H1 (cell line): ENCODE measurements around the gene PHLPP1. TPM values are rescaled to one million over a fixed set of nuclear protein-coding genes. Genes with fewer than 3 reads are reported as not detected.

ENCODE experiments used
- CBX5 ChIP-seq: fragments of 300-800, 300-1000 bp; sonication (generic); IDR thresholded peaks from 2 replicates; pipeline ENCODE4 v1.7.1; 2016; ENCODE audit warnings: antibody characterized with exemption, low read length, low read depth
- CHD1 ChIP-seq: IDR thresholded peaks from 2 replicates; pipeline ENCODE4 v1.6.1; 2012; ENCODE audit warnings: low read depth, low read length, improper control_type of control experiment
- MAX ChIP-seq: IDR thresholded peaks from 2 replicates; pipeline ENCODE4 v1.6.1; 2012; ENCODE audit warnings: inconsistent platforms
- polyA plus RNA-seq, 7 experiments: library from polyadenylated mRNA; depleted of rRNA in 3 of 7; stranded (reverse) in 5 of 7; unstranded in 2 of 7; fragments of >200 nt in 5 of 7; fragments of 200-250 nt in 2 of 7; gene quantifications; 1 replicate in 5 of 7; 2 replicates in 1 of 7; 4 replicates in 1 of 7; pipeline versions ENCODE4 v1.2.1 to v1.2.3, GENCODE V29; 2011 to 2013; ENCODE audit warnings: missing spikeins in 2 of 7, mixed read lengths in 2 of 7
- total RNA-seq: library from RNA; stranded (reverse); fragmentation: NEBNext Ultra II Directional; extraction: Animal tissue kit (Norgen Biotek cat#: 25700); gene quantifications from 2 replicates; pipeline ENCODE4 v1.2.1, GENCODE V29; 2021

Gene PHLPP1
- total and polyA plus RNA-seq, 2 of the 8 experiments (the other 6 are each of a cell fraction or from before 2014, with no cell fraction given) = 28.0 to 66.3 TPM

- no peak for TF ChIP-seq MAX
- TF ChIP-seq CHD1 = no peak
- no peak for TF ChIP-seq CBX5
These were observed 12.9 kb downstream of the PHLPP1 start (continued) for GRCh38 chr18:62728254-62728653.
